ENCODE data around the gene AXL. TPM values are rescaled to one million over a fixed set of nuclear protein-coding genes. Genes with fewer than 3 reads are reported as not detected.

Gene AXL
- total and polyA plus RNA-seq, 9 of the 15 experiments (the other 6 are each of a cell fraction or from before 2014, with no cell fraction given) = 0.80 to 6.6 (median 1.6) TPM

- no peak for TF ChIP-seq ZNF143 (CRISPR knock-in tag; IDR thresholded peaks at IDR 0.05)
- TF ChIP-seq JUND (IDR thresholded peaks at IDR 0.05; ENCODE audit: borderline replicate concordance, low read depth, low read length) = peak; percentile 73; the same call in 1 of the 2 replicates
- no peak; the same call in 2 of the 3 replicates for TF ChIP-seq JUND (tag; IDR thresholded peaks at IDR 0.05; ENCODE audit: borderline replicate concordance, low read depth, low read length)
- peak; percentile 64; the same call in 1 of the 2 replicates for TF ChIP-seq CREB1 (IDR thresholded peaks at IDR 0.05)
- TF ChIP-seq CREB1 (CRISPR knock-in tag; IDR thresholded peaks at IDR 0.05) = peak; percentile 79
- peak; percentile 32; the same call in 1 of the 2 replicates for TF ChIP-seq TEAD4 (IDR thresholded peaks at IDR 0.05; ENCODE audit: low read length)
- TF ChIP-seq TEAD4 (CRISPR knock-in tag; IDR thresholded peaks at IDR 0.05; ENCODE audit: borderline replicate concordance) = no peak
- 0 out of 2 replicates have a peak, but pooled peaks have one; percentile 64 for TF ChIP-seq HLTF (IDR thresholded peaks at IDR 0.05)
- TF ChIP-seq, protein P1, sequence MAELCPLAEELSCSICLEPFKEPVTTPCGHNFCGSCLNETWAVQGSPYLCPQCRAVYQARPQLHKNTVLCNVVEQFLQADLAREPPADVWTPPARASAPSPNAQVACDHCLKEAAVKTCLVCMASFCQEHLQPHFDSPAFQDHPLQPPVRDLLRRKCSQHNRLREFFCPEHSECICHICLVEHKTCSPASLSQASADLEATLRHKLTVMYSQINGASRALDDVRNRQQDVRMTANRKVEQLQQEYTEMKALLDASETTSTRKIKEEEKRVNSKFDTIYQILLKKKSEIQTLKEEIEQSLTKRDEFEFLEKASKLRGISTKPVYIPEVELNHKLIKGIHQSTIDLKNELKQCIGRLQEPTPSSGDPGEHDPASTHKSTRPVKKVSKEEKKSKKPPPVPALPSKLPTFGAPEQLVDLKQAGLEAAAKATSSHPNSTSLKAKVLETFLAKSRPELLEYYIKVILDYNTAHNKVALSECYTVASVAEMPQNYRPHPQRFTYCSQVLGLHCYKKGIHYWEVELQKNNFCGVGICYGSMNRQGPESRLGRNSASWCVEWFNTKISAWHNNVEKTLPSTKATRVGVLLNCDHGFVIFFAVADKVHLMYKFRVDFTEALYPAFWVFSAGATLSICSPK (IDR thresholded peaks at IDR 0.05; ENCODE audit: borderline replicate concordance) = 0 out of 2 replicates have a peak, but pooled peaks have one; percentile 27
- peak; percentile 52 for TF ChIP-seq TOE1 (IDR thresholded peaks at IDR 0.05; ENCODE audit: borderline replicate concordance)
- no peak for TF ChIP-seq TOE1 (CRISPR knock-in tag; IDR thresholded peaks at IDR 0.05; ENCODE audit: borderline replicate concordance, low read depth)
- no peak for TF ChIP-seq NFYB (IDR thresholded peaks at IDR 0.05; ENCODE audit: extremely low read depth, insufficient read length)
- no peak for TF ChIP-seq ELK1 (CRISPR knock-in tag; IDR thresholded peaks at IDR 0.05)
- no peak for TF ChIP-seq ZNF398 (CRISPR knock-in tag; IDR thresholded peaks at IDR 0.05)
- no peak for TF ChIP-seq ZNF699 (CRISPR knock-in tag; IDR thresholded peaks at IDR 0.05; ENCODE audit: insufficient replicate concordance)
- no peak for TF ChIP-seq ZNF778 (CRISPR knock-in tag; IDR thresholded peaks at IDR 0.05)
- no peak for TF ChIP-seq RBM25 (IDR thresholded peaks at IDR 0.05; ENCODE audit: low read depth, low read length, severe bottlenecking)
- TF ChIP-seq CEBPB (tag; IDR thresholded peaks at IDR 0.05) = no peak
- TF ChIP-seq POLR2G (IDR thresholded peaks at IDR 0.05; ENCODE audit: low read depth, low read length) = no peak
- TF ChIP-seq, protein P2, sequence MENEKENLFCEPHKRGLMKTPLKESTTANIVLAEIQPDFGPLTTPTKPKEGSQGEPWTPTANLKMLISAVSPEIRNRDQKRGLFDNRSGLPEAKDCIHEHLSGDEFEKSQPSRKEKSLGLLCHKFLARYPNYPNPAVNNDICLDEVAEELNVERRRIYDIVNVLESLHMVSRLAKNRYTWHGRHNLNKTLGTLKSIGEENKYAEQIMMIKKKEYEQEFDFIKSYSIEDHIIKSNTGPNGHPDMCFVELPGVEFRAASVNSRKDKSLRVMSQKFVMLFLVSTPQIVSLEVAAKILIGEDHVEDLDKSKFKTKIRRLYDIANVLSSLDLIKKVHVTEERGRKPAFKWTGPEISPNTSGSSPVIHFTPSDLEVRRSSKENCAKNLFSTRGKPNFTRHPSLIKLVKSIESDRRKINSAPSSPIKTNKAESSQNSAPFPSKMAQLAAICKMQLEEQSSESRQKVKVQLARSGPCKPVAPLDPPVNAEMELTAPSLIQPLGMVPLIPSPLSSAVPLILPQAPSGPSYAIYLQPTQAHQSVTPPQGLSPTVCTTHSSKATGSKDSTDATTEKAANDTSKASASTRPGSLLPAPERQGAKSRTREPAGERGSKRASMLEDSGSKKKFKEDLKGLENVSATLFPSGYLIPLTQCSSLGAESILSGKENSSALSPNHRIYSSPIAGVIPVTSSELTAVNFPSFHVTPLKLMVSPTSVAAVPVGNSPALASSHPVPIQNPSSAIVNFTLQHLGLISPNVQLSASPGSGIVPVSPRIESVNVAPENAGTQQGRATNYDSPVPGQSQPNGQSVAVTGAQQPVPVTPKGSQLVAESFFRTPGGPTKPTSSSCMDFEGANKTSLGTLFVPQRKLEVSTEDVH (IDR thresholded peaks at IDR 0.05; ENCODE audit: low read depth, partially characterized antibody) = no peak
Observed at GRCh38 chr19:41225238-41226052, 6.4 kb downstream of the AXL start (continued).
